Keratinocyte (primary cell): Measurements from ENCODE around the gene CNTNAP2. TPM values are rescaled to one million over a fixed set of nuclear protein-coding genes. Genes with fewer than 3 reads are reported as not detected.

Experiments used
- DNase-seq: peaks from one replicate; pipeline ENCODE4 v3.0.0-alpha.2; 2011; ENCODE audit warnings: low read depth, missing footprints, low spot score
- FAIRE-seq: peaks from 2 replicates; lab custom pipeline; 2011; peaks lifted over from hg19 to GRCh38; lab: Jason Lieb, UNC
- H2AFZ ChIP-seq: 2 replicates; pipeline ENCODE4 v1.6.0; 2012; ENCODE audit warnings: low read length, control low read depth, inconsistent platforms; ENCODE audit not compliant: control insufficient read depth
- H3K27ac ChIP-seq: 2 replicates; pipeline ENCODE4 v1.5.1; 2011; ENCODE audit warnings: low read length; ENCODE audit not compliant: control insufficient read depth, insufficient read depth
- H3K27me3 ChIP-seq: 3 replicates; pipeline ENCODE4 v1.6.0; 2011; ENCODE audit warnings: low read length; ENCODE audit not compliant: control insufficient read depth, insufficient read depth; ENCODE audit errors: extremely low read depth
- H3K36me3 ChIP-seq, 2 experiments: 2 replicates in 1 of 2; 3 replicates in 1 of 2; pipeline ENCODE4 v1.5.1; 2011; ENCODE audit warnings: low read length in 2 of 2, mild to moderate bottlenecking in 1 of 2; ENCODE audit not compliant: control insufficient read depth in 2 of 2, insufficient read depth in 2 of 2; ENCODE audit errors: extremely low read depth in 1 of 2
- H3K4me1 ChIP-seq: 3 replicates; pipeline ENCODE4 v1.5.1; 2011; ENCODE audit warnings: low read length; ENCODE audit not compliant: control insufficient read depth, insufficient read depth; ENCODE audit errors: extremely low read depth
- H3K4me2 ChIP-seq: 3 replicates; pipeline ENCODE4 v1.6.0; 2011; ENCODE audit warnings: low read depth, low read length; ENCODE audit not compliant: control insufficient read depth, insufficient read depth; ENCODE audit errors: extremely low read depth
- H3K4me3 ChIP-seq, 3 experiments: fragments of 200-600 bp in 1 of 3; sonication (generic) in 1 of 3; 2 replicates in 2 of 3; 3 replicates in 1 of 3; pipeline ENCODE4 v1.5.1; 2011 to 2016; ENCODE audit warnings: low read length in 3 of 3, mild to moderate bottlenecking in 3 of 3, control low read depth in 2 of 3, inconsistent platforms in 1 of 3, low read depth in 1 of 3, mixed read lengths in 1 of 3, mixed run types in 1 of 3, moderate library complexity in 1 of 3; ENCODE audit not compliant: control insufficient read depth in 2 of 3, insufficient read depth in 2 of 3; ENCODE audit errors: extremely low read depth in 1 of 3
- H3K79me2 ChIP-seq: 2 replicates; pipeline ENCODE4 v1.6.0; 2012; ENCODE audit warnings: low read length; ENCODE audit not compliant: control insufficient read depth, insufficient read depth
- H3K9ac ChIP-seq: 3 replicates; pipeline ENCODE4 v1.6.0; 2011; ENCODE audit warnings: low read length; ENCODE audit not compliant: control insufficient read depth, insufficient read depth; ENCODE audit errors: extremely low read depth
- H3K9me1 ChIP-seq: 3 replicates; pipeline ENCODE4 v1.6.0; 2011; ENCODE audit warnings: low read length; ENCODE audit not compliant: control insufficient read depth, insufficient read depth; ENCODE audit errors: extremely low read depth
- H3K9me3 ChIP-seq: 2 replicates; pipeline ENCODE4 v1.5.1; 2012; ENCODE audit warnings: low read depth, low read length; ENCODE audit not compliant: control insufficient read depth
- H4K20me1 ChIP-seq: 3 replicates; pipeline ENCODE4 v1.6.0; 2011; ENCODE audit warnings: low read length; ENCODE audit not compliant: control insufficient read depth, insufficient read depth; ENCODE audit errors: extremely low read depth
- EZH2 ChIP-seq: IDR thresholded peaks from one replicate; pipeline ENCODE4 v1.6.1; 2012; ENCODE audit warnings: inconsistent platforms, mild to moderate bottlenecking, low read length, moderate library complexity
- dilution Hi-C: fragments of 300-500 bp; cut with MboI; formaldehyde crosslinking; loops from one replicate; pipeline ENCODE4 v1.7.0; 2020; ENCODE audit warnings: low sequenced_read_pairs; ENCODE audit not compliant: extremely low pct_ligation_motif_present
- polyA plus RNA-seq, 5 experiments: library from polyadenylated mRNA; depleted of rRNA in 3 of 5; stranded (reverse) in 3 of 5; stranded (forward) in 1 of 5; unstranded in 1 of 5; fragments of >200 nt; gene quantifications; 1 replicate in 1 of 5; 2 replicates in 3 of 5; 3 replicates in 1 of 5; pipeline versions ENCODE4 v1.2.1 to v1.2.3, GENCODE V29; 2011 to 2012; ENCODE audit warnings: missing spikeins in 2 of 5, low read depth in 1 of 5, low replicate concordance in 1 of 5
- TF ChIP-seq, protein P1 (sequence below), 3 experiments: IDR thresholded peaks in 1 of 3; conservative IDR thresholded peaks in 1 of 3; optimal IDR thresholded peaks in 1 of 3; 2 replicates in 2 of 3; 3 replicates in 1 of 3; pipeline versions ENCODE3 to v1.5.1; 2011; ENCODE audit warnings: low read length in 3 of 3, mild to moderate bottlenecking in 3 of 3, moderate library complexity in 2 of 3, control low read depth in 1 of 3, inconsistent platforms in 1 of 3; ENCODE audit not compliant: insufficient read depth in 2 of 3; ENCODE audit errors: extremely low read depth in 1 of 3

CNTNAP2 gene
- polyA plus RNA-seq, 1 donor (not counting 4 experiments of a cell fraction or from before 2014, with no cell fraction given) = 1.4 TPM

DNA sequence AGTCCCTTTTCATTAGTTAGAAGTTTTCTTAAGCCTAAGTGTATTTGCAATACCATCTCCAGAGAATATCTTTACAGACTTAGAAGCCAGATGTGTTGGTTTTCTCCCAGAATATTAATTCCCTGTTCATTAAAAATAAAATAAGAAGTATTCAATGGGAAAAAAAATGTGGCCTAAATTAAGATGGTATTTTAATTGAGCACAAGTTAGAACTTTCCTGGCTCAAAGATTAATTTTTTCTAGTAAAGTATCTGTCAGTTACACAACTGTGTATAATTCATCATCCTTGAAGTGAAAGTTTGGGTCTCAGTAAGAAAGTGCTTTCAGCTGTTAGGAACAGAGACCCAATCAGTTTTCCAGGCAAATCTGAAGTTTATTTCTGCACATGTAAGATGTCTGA, 1294.5 kb downstream of the CNTNAP2 start:
- no peaks in the 10 kb centered on the region for H3K4me1 ChIP-seq
- FAIRE-seq (no peak), DNase-seq (no peak)
- H3K4me3 ChIP-seq = no peak overlapping the region
- TF ChIP-seq, protein P1, sequence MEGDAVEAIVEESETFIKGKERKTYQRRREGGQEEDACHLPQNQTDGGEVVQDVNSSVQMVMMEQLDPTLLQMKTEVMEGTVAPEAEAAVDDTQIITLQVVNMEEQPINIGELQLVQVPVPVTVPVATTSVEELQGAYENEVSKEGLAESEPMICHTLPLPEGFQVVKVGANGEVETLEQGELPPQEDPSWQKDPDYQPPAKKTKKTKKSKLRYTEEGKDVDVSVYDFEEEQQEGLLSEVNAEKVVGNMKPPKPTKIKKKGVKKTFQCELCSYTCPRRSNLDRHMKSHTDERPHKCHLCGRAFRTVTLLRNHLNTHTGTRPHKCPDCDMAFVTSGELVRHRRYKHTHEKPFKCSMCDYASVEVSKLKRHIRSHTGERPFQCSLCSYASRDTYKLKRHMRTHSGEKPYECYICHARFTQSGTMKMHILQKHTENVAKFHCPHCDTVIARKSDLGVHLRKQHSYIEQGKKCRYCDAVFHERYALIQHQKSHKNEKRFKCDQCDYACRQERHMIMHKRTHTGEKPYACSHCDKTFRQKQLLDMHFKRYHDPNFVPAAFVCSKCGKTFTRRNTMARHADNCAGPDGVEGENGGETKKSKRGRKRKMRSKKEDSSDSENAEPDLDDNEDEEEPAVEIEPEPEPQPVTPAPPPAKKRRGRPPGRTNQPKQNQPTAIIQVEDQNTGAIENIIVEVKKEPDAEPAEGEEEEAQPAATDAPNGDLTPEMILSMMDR (optimal IDR thresholded peaks at IDR 0.05 in 1 of 3, IDR thresholded peaks at IDR 0.05 in 1 of 3, conservative IDR thresholded peaks at IDR 0.05 in 1 of 3; ENCODE audit: extremely low read depth in 1 of 3, insufficient read depth in 2 of 3, low read length in 3 of 3) = no peak
- TF ChIP-seq EZH2 = no peak
- no peaks in the 10 kb centered on the region for H4K20me1 ChIP-seq
- H3K27ac ChIP-seq = no peak overlapping the region
- H3K79me2 ChIP-seq = no peaks in the 10 kb centered on the region
- H3K9me3 ChIP-seq = peaks cover under 1% of the 10 kb centered on the region
- no peaks in the 10 kb centered on the region for H3K36me3 ChIP-seq
- no peaks in the 10 kb centered on the region for H3K9me1 ChIP-seq
- H2AFZ ChIP-seq = no peak overlapping the region
- H3K4me2 ChIP-seq = no peak overlapping the region
- H3K9ac ChIP-seq = no peak overlapping the region
- dilution Hi-C loops = no loop called here
- H3K27me3 ChIP-seq = no peaks in the 10 kb centered on the region

DNA sequence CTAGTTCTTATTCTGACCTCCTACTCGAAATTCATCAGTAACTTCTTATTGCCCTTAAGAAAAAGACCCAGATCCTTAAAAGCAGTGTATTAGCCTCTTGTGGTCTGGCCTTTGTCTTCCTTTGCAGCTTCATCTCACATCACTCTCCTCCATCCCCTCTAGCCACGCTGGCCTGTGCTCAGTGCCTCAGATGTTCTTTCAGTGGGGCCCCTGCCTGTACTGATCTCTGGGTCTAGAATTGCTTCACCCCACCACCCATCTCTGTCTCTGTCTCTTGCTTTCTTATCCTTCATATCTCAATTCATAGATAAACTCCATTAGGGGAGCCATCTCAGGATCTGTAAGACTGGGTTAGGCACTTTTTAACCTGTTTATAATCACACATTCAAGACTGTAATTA, 1295.5 kb downstream of the CNTNAP2 start:
- dilution Hi-C loops = no loop called here

More for the DNA sequence above, 1295.5 kb downstream of the CNTNAP2 start:
- H3K36me3 ChIP-seq = no peaks in the 10 kb centered on the region
- H3K9me1 ChIP-seq = no peaks in the 10 kb centered on the region
- TF ChIP-seq EZH2 = no peak
- TF ChIP-seq, protein P1 (optimal IDR thresholded peaks at IDR 0.05 in 1 of 3, IDR thresholded peaks at IDR 0.05 in 1 of 3, conservative IDR thresholded peaks at IDR 0.05 in 1 of 3; ENCODE audit: extremely low read depth in 1 of 3, insufficient read depth in 2 of 3, low read length in 3 of 3) = no peak
- no peak overlapping the region for H3K27ac ChIP-seq
- peaks cover 2% of the 10 kb centered on the region for H3K9me3 ChIP-seq
- H2AFZ ChIP-seq = no peak overlapping the region
- no peak for FAIRE-seq
- H3K4me3 ChIP-seq = no peak overlapping the region
- H3K9ac ChIP-seq = no peak overlapping the region
- H3K79me2 ChIP-seq = no peaks in the 10 kb centered on the region
- H4K20me1 ChIP-seq = no peaks in the 10 kb centered on the region
- DNase-seq = no peak
- H3K4me2 ChIP-seq = no peak overlapping the region
- no peaks in the 10 kb centered on the region for H3K27me3 ChIP-seq
- no peaks in the 10 kb centered on the region for H3K4me1 ChIP-seq
